GM10266 (cell line): ENCODE data around the gene SEC11C.
A peak's percentile ranks its signal among the peaks of the same experiment; 100 is the strongest.

Experiments
- DNase-seq: peaks from one replicate; pipeline ENCODE4 v3.0.0; 2012; ENCODE audit errors: extremely low spot score
- TF ChIP-seq, protein P1 (sequence below): IDR thresholded peaks from 2 replicates; pipeline ENCODE4 v1.5.1; 2012; ENCODE audit warnings: mild to moderate bottlenecking, low read depth; ENCODE audit not compliant: control insufficient read depth, insufficient read depth; ENCODE audit errors: missing control alignments

The SEC11C gene

DNA sequence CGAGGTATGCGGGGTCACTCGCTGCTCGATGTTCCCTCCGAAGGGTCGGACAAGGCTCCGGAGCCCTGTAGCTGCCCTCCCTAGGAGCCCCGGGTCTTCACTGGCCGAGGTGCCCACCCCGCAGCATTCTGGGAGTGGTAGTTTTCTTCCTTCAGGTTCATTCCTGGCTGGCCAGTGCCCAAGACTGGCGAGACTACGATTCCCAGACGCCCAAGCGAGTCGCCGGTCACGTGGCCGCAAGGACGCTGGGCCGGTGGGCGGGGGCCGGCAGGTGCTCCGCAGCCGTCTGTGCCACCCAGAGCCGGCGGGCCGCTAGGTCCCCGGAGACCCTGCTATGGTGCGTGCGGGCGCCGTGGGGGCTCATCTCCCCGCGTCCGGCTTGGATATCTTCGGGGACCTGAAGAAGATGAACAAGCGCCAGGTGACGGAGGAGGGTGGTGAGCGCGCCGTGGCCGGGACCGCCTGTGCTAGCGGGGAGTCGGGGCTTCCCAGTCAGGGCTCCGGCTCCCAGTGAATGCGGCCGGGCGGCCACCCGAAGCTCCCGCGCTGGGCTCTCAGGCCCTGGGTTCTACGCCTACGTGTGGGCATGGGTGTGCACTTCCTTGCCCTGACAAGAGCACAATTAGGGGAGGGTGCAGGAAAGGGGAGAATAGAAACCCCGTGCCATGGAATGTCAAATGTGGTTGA, at the start of gene SEC11C:
Gene SEC11C, plus strand, starts transcription at position 270 of the 687 bp plus-strand sequence. Its CDS starts 65 bp downstream, at position 335.
- TF ChIP-seq, protein P1, sequence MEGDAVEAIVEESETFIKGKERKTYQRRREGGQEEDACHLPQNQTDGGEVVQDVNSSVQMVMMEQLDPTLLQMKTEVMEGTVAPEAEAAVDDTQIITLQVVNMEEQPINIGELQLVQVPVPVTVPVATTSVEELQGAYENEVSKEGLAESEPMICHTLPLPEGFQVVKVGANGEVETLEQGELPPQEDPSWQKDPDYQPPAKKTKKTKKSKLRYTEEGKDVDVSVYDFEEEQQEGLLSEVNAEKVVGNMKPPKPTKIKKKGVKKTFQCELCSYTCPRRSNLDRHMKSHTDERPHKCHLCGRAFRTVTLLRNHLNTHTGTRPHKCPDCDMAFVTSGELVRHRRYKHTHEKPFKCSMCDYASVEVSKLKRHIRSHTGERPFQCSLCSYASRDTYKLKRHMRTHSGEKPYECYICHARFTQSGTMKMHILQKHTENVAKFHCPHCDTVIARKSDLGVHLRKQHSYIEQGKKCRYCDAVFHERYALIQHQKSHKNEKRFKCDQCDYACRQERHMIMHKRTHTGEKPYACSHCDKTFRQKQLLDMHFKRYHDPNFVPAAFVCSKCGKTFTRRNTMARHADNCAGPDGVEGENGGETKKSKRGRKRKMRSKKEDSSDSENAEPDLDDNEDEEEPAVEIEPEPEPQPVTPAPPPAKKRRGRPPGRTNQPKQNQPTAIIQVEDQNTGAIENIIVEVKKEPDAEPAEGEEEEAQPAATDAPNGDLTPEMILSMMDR, result no peak
- peak; percentile 88 for DNase-seq

DNA sequence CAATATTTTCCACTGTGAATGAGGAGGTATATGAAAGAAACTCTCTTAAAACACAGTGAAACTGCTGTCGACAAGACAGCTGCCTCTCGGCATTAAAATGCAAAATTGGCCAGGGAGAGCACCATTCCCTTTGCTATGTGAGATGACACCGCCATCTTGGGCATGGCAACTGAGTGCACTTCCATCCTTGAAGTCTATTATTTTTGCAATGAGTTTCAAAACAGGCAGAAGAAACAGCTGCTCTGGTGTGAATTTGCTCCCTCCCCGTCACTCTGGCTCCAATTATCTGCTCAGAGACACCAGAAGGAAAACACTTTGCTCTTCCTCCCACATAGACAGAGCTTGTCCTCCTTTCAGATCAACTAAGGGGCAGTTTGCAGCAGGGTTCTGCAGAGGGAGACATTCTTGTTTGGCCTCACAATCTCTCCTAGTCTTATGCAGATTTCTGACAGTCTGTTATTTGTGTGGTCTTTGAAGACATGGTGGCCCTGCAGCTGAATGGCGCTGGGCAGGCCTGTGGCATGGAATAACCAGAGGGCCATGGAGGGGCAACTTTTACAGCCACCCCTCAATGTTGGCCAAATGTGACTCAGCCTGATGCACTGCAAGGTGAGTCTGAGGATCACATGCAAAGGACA, 48.6 kb upstream of the SEC11C start:
- TF ChIP-seq, protein P1, result no peak
- DNase-seq, result no peak

DNA sequence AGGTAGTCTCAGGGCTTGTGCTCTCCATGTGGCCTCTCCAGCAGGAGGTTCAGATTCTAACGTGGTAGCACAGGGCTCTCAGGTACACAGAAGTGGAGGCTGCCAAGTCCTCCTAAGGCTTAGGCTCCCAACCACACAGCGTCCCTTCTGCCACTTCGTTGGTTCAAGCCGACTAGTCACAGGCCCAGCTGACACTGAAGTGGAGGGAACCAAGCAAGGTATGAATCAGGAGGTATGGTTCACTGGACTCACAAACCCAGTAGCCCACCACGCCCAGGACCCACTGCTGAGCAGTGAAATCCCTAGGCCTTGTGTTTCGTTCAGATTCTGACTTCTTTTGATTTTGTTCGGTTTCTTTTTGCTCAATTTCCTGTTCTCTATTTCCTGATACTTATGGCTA, 46.0 kb upstream of the SEC11C start:
- DNase-seq, result no peak
- TF ChIP-seq, protein P1, result no peak

DNA sequence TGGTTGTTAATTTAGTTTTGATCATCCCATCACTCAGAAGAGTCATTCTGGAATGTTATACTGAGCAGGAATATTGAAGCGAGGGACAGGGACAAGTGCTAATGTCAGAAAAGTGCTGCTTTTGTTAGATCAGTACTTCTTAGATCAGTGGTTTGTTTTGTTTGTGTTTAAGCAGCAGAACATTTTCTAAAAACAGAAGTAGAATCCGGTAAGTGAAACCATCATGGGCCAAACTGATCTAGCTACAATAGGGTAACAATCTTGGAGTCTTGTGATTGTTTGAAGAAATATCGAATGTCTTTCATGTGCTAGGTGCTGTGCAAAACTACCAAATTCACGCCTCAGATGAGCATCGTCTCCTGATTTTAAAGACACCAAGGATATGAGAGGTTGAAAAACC, 45.1 kb upstream of the SEC11C start:
- TF ChIP-seq, protein P1, result no peak

DNA sequence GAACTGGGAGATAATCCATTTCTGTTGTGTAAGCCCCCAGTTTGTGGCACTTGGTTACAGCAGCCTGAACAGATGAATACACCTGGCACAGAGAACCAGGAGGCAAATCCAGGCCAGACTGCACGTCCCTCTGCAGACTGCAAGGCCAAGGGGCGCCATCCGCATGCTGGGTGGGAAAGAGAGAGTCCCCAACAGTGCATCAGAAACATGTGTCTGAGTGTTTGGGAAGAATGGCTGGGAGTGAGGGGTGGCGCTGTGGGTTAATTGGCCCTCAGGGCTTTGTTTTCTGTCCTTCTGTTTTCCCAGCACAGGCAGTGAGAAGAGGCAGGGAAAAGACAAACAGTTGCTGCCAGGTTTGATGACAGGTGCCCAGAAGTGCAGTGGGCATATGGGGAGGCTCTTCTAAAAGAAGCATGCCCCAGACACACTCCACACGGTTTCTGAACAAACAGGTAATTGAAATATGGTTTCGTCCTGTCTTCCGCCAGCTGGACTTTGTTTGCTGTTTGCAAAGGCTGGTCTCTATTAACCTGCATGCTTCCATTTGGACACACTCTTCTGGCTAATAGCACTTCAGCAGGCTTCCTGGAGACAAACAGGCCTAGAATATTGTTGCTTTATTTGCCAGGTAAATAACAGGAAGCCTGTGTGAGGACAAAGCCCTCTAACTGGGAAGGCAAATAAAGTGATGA, 43.4 kb upstream of the SEC11C start:
- DNase-seq, result no peak
- TF ChIP-seq, protein P1, result no peak

More for the DNA sequence above, 45.1 kb upstream of the SEC11C start:
- DNase-seq, result no peak

DNA sequence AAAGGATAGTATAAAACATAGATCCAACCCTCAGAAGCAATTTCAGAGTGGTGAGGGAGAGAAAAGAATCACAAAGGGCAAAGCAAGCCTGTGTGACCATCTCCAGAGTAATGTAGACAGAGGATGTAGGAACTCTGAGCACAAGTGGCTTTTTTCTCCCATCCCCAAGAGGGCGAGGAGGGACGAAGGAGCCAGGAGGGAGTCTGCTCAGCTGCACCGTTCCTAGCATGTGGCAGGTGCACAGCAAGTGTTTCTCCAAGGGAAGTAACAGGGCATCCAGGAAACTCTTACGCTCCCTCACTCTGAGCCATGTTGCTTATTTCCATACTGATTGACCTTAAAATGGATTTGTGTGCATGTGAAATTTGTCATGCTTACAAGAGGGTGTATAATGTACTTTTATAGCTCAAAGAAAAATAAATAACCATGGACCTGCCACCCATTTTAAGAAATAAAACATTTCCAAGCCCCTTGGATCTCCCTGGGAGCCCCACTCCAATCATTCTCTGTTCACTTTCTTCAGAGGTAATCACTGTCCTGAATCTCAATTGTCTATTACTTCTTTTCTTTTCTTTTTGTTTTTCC, 37.8 kb upstream of the SEC11C start:
- TF ChIP-seq, protein P1, result no peak
- DNase-seq, result no peak

DNA sequence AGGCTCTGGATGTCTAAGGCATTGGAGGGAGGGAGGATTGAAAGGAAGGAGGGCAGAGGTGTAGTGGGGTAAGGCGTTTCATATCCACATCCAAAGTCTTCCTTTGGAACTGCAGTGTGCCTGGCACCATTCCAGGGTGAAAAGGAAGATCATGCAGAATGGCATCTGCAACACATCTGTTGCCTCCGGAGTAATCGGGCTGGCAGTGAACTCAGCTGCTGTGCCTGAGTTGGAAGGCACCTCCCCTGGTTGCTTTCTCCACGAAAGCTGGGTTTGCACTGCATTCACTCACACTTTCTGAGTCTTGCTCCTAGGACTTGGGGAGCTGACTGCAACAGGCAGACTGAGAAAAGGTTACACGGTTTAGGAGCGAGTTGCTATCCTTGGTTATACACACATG, 30.3 kb upstream of the SEC11C start:
- no peak for DNase-seq
- TF ChIP-seq, protein P1, result no peak
